ENCODE measurements around the gene NTMT1.

Gene NTMT1

GRCh38 chr9:129597355-129598088 is 28.4 kb upstream of the NTMT1 start:
- no peak overlapping the region for H3K4me3 ChIP-seq (ENCODE audit: low read depth, low read length, poor library complexity, severe bottlenecking)
- no peaks in the 10 kb centered on the region for H3K79me2 ChIP-seq (ENCODE audit: insufficient read depth, low read length)
- H3K9ac ChIP-seq (ENCODE audit: low read length): no peak overlapping the region
- no peak overlapping the region for H3K27ac ChIP-seq (ENCODE audit: low read depth, low read length, poor library complexity, severe bottlenecking)
- no peak overlapping the region for H3K4me2 ChIP-seq (ENCODE audit: low read length)
- no peaks in the 10 kb centered on the region for H3K9me2 ChIP-seq (ENCODE audit: low read depth, low read length)
- no peaks in the 10 kb centered on the region for H3F3A ChIP-seq (ENCODE audit: insufficient read depth, low read length)
- no peaks in the 10 kb centered on the region for H4K20me1 ChIP-seq (ENCODE audit: insufficient read depth, low read length)
- no peaks in the 10 kb centered on the region for H3K9me3 ChIP-seq (ENCODE audit: low read length)
- no peaks in the 10 kb centered on the region for H3K36me3 ChIP-seq (ENCODE audit: insufficient read depth, low read length)
- TF ChIP-seq EZH2 (IDR thresholded peaks at IDR 0.05; ENCODE audit: borderline replicate concordance, low read length) (no peak), CTCF (IDR thresholded peaks at IDR 0.05; ENCODE audit: low read length) (no peak)
- no peaks in the 10 kb centered on the region for H3K4me1 ChIP-seq (ENCODE audit: insufficient read depth, low read length, severe bottlenecking)
- no peak overlapping the region for H2AFZ ChIP-seq (ENCODE audit: low read length)
- peaks cover 9% of the 10 kb centered on the region; the same call in 1 of the 2 replicates for H3K27me3 ChIP-seq (ENCODE audit: insufficient read depth, low read length)

GRCh38 chr9:129598089-129598596 is 27.8 kb upstream of the NTMT1 start:
- H3K79me2 ChIP-seq (ENCODE audit: insufficient read depth, low read length): no peaks in the 10 kb centered on the region
- no peaks in the 10 kb centered on the region for H3K9me3 ChIP-seq (ENCODE audit: low read length)
- TF ChIP-seq EZH2 (IDR thresholded peaks at IDR 0.05; ENCODE audit: borderline replicate concordance, low read length) (no peak), CTCF (IDR thresholded peaks at IDR 0.05; ENCODE audit: low read length) (no peak)
- no peak overlapping the region for H2AFZ ChIP-seq (ENCODE audit: low read length)
- no peak overlapping the region for H3K4me3 ChIP-seq (ENCODE audit: low read depth, low read length, poor library complexity, severe bottlenecking)
- H3K9ac ChIP-seq (ENCODE audit: low read length): no peak overlapping the region
- no peaks in the 10 kb centered on the region for H3K36me3 ChIP-seq (ENCODE audit: insufficient read depth, low read length)
- no peak overlapping the region for H3K4me2 ChIP-seq (ENCODE audit: low read length)
- no peaks in the 10 kb centered on the region for H4K20me1 ChIP-seq (ENCODE audit: insufficient read depth, low read length)
- peaks cover 9% of the 10 kb centered on the region; the same call in 1 of the 2 replicates for H3K27me3 ChIP-seq (ENCODE audit: insufficient read depth, low read length)
- no peaks in the 10 kb centered on the region for H3K9me2 ChIP-seq (ENCODE audit: low read depth, low read length)
- H3K27ac ChIP-seq (ENCODE audit: low read depth, low read length, poor library complexity, severe bottlenecking): no peak overlapping the region
- no peaks in the 10 kb centered on the region for H3F3A ChIP-seq (ENCODE audit: insufficient read depth, low read length)
- H3K4me1 ChIP-seq (ENCODE audit: insufficient read depth, low read length, severe bottlenecking): no peaks in the 10 kb centered on the region

GRCh38 chr9:129601082-129601674 is 24.8 kb upstream of the NTMT1 start:
- Histone ChIP-seq H4K20me1 (ENCODE audit: insufficient read depth, low read length) (no peaks in the 10 kb centered on the region), H3K4me3 (ENCODE audit: low read depth, low read length, poor library complexity, severe bottlenecking) (no peak overlapping the region), H3K9me2 (ENCODE audit: low read depth, low read length) (no peaks in the 10 kb centered on the region), H3K9me3 (ENCODE audit: low read length) (no peaks in the 10 kb centered on the region), H3K4me2 (ENCODE audit: low read length) (no peak overlapping the region), H3K27ac (ENCODE audit: low read depth, low read length, poor library complexity, severe bottlenecking) (no peak overlapping the region), H2AFZ (ENCODE audit: low read length) (no peak overlapping the region), H3K27me3 (ENCODE audit: insufficient read depth, low read length) (peaks cover 9% of the 10 kb centered on the region; the same call in 1 of the 2 replicates), H3F3A (ENCODE audit: insufficient read depth, low read length) (no peaks in the 10 kb centered on the region), H3K4me1 (ENCODE audit: insufficient read depth, low read length, severe bottlenecking) (no peaks in the 10 kb centered on the region), H3K79me2 (ENCODE audit: insufficient read depth, low read length) (no peaks in the 10 kb centered on the region), H3K36me3 (ENCODE audit: insufficient read depth, low read length) (no peaks in the 10 kb centered on the region), H3K9ac (ENCODE audit: low read length) (no peak overlapping the region)
- TF ChIP-seq CTCF (IDR thresholded peaks at IDR 0.05; ENCODE audit: low read length): no peak
- no peak for TF ChIP-seq EZH2 (IDR thresholded peaks at IDR 0.05; ENCODE audit: borderline replicate concordance, low read length)
